Fibroblast of mammary gland (primary cell): ENCODE results near the gene PGP.
A peak's percentile ranks its signal among the peaks of the same experiment; 100 is the strongest.

Source experiments
- DNase-seq: peaks from one replicate; pipeline ENCODE4 v3.0.0-alpha.2; 2010; ENCODE audit warnings: low read depth
- H3K4me3 ChIP-seq: 2 replicates; pipeline ENCODE4 v1.5.1; 2011; ENCODE audit warnings: low read depth, mild to moderate bottlenecking, low read length, moderate library complexity; ENCODE audit not compliant: control insufficient read depth
- TF ChIP-seq, protein P1 (sequence below): conservative IDR thresholded peaks from 2 replicates; pipeline ENCODE4 v1.5.1; 2011; ENCODE audit warnings: low read depth, low read length, inconsistent platforms; ENCODE audit not compliant: control insufficient read depth, insufficient read depth

Gene PGP

GRCh38 chr16:2208308-2208707 is 6.3 kb downstream of the PGP start:
- TF ChIP-seq, protein P1, sequence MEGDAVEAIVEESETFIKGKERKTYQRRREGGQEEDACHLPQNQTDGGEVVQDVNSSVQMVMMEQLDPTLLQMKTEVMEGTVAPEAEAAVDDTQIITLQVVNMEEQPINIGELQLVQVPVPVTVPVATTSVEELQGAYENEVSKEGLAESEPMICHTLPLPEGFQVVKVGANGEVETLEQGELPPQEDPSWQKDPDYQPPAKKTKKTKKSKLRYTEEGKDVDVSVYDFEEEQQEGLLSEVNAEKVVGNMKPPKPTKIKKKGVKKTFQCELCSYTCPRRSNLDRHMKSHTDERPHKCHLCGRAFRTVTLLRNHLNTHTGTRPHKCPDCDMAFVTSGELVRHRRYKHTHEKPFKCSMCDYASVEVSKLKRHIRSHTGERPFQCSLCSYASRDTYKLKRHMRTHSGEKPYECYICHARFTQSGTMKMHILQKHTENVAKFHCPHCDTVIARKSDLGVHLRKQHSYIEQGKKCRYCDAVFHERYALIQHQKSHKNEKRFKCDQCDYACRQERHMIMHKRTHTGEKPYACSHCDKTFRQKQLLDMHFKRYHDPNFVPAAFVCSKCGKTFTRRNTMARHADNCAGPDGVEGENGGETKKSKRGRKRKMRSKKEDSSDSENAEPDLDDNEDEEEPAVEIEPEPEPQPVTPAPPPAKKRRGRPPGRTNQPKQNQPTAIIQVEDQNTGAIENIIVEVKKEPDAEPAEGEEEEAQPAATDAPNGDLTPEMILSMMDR, result no peak
- DNase-seq, result no peak
- H3K4me3 ChIP-seq, result no peak overlapping the region

DNA sequence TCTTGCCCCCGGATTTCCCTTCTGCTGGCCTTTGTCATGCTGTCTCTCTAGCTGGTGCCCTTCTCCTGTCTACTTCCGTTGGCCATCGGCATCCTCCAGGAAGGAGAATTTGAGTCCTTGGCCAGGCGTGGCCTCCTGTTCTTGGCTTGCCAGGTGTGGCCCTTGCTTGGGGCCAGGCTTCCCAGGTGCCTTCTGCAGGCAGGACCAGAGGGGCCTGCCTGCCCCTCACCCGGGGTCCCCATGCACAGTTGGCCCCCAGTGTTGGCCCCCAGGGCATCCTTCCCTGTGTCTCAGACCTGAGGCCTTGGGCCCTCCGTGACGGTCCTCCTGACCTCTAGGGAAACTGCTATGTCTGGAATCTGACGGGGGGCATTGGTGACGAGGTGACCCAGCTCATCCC is 6.8 kb downstream of the PGP start:
- TF ChIP-seq, protein P1, result no peak
- no peak overlapping the region for H3K4me3 ChIP-seq
- DNase-seq, result no peak

DNA sequence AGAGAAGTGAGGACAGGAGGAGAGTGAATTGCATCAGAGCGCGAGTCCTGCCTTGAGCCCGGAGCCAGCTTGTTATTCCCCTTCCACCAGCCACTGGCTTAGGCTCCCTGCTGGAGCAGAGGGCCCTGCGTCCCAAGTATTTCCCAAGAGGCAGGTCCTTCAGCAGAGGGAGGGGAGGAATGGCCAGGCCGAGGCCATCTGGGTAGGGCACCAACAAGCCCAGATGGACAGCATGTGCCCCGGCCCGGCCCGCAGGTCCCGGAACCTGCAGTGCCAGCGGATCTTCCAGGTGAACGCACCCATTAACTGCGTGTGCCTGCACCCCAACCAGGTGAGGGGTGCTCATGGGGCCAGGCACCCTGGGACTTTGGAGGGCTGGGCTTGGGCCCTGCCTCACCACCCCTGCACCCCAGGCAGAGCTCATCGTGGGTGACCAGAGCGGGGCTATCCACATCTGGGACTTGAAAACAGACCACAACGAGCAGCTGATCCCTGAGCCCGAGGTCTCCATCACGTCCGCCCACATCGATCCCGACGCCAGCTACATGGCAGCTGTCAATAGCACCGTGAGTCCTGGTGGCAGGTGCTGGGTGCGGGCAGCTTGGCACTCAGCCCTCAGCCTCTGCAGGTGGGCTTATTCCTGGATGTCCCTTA is 7.7 kb downstream of the PGP start:
- TF ChIP-seq, protein P1, result no peak
- DNase-seq, result no peak
- no peak overlapping the region for H3K4me3 ChIP-seq

DNA sequence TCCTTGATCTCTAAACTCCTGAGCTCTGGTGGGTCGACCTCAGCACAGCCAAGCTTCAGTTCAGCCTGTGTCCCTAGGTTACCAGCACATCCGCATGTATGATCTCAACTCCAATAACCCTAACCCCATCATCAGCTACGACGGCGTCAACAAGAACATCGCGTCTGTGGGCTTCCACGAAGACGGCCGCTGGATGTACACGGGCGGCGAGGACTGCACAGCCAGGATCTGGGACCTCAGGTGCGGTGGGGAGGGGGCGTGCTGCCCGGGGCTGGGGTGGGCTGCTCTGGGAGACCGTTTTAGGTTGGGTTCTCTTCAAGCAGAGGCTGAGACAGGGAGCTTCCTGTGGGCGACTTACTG is 8.2 kb downstream of the PGP start:
- TF ChIP-seq, protein P1, result no peak
- DNase-seq, result no peak
- H3K4me3 ChIP-seq, result peak overlapping the region; percentile 84

- DNase-seq, result no peak
- TF ChIP-seq, protein P1, result no peak
- H3K4me3 ChIP-seq, result peak overlapping the region; percentile 84
These were observed 8.7 kb downstream of the PGP start for GRCh38 chr16:2205967-2206313.

- TF ChIP-seq, protein P1, result no peak
- DNase-seq, result peak; percentile 81
- peak within 1 kb of the TSS; percentile 84 for H3K4me3 ChIP-seq
These were observed 9.3 kb downstream of the PGP start, which contains the start of gene MLST8 for GRCh38 chr16:2205104-2205966. Gene MLST8 (plus strand): TSS chr16:2205454. CDS start chr16:2206086, 632 bp downstream.
